ENCODE measurements around the gene CUBN.

GRCh38 chr10:17138460-17139042 lies 8.9 kb upstream of the CUBN start:
- TF ChIP-seq POLR2A (IDR thresholded peaks at IDR 0.05), result no peak
- no peak for TF ChIP-seq CTCF (IDR thresholded peaks at IDR 0.05)
- TF ChIP-seq EP300 (IDR thresholded peaks at IDR 0.05), result no peak

Measured in tibial nerve (tissue), 4 donors.